Glutamatergic neuron (in vitro differentiated cells): ENCODE measurements around the gene HMGCS1. TPM values are rescaled to one million over a fixed set of nuclear protein-coding genes. Genes with fewer than 3 reads are reported as not detected.

Source experiments
- DNase-seq: peaks from one replicate; pipeline ENCODE4 v3.0.0; 2022
- H3K27ac Mint-ChIP-seq: one replicate; pipeline ENCODE4 v1.8.0; 2020; ENCODE audit warnings: mild to moderate bottlenecking, mixed read lengths, inconsistent platforms; ENCODE audit not compliant: unreplicated experiment
- H3K27me3 Mint-ChIP-seq: one replicate; pipeline ENCODE4 v1.8.0; 2020; ENCODE audit warnings: mild to moderate bottlenecking, moderate library complexity, mixed read lengths, inconsistent platforms; ENCODE audit not compliant: unreplicated experiment
- H3K36me3 Mint-ChIP-seq: one replicate; pipeline ENCODE4 v1.8.0; 2020; ENCODE audit warnings: mild to moderate bottlenecking, mixed read lengths, inconsistent platforms; ENCODE audit not compliant: unreplicated experiment
- H3K4me1 Mint-ChIP-seq: one replicate; pipeline ENCODE4 v1.8.0; 2020; ENCODE audit warnings: mild to moderate bottlenecking, low read depth, mixed read lengths, inconsistent platforms; ENCODE audit not compliant: unreplicated experiment
- H3K4me3 Mint-ChIP-seq: one replicate; pipeline ENCODE4 v1.8.0; 2020; ENCODE audit warnings: mild to moderate bottlenecking, mixed read lengths, inconsistent platforms; ENCODE audit not compliant: unreplicated experiment
- H3K9me3 Mint-ChIP-seq: one replicate; pipeline ENCODE4 v1.8.0; 2020; ENCODE audit warnings: mild to moderate bottlenecking, moderate library complexity, mixed read lengths, inconsistent platforms; ENCODE audit not compliant: unreplicated experiment
- total RNA-seq: library from RNA; stranded (reverse); fragmentation: NEBNext Ultra II Directional; extraction: Animal tissue kit (Norgen Biotek cat#: 25700); gene quantifications from one replicate; pipeline ENCODE4 v1.2.1, GENCODE V29; 2021; ENCODE audit not compliant: unreplicated experiment
- TF ChIP-seq, protein P1 (sequence below): fragments of 200-600 bp; sonication (generic); IDR thresholded peaks from one replicate; pipeline ENCODE4 v1.5.0; 2021; ENCODE audit not compliant: partially characterized antibody, unreplicated experiment

Gene HMGCS1
- total RNA-seq, 1 donor from 2014 or later = 452 TPM

GRCh38 chr5:43320846-43321245 is 7.6 kb upstream of the HMGCS1 start:
- no peak for DNase-seq
- H3K27me3 Mint-ChIP-seq = peaks cover 2% of the 10 kb centered on the region
- H3K4me1 Mint-ChIP-seq = peaks cover 8% of the 10 kb centered on the region
- H3K9me3 Mint-ChIP-seq = peaks cover 4% of the 10 kb centered on the region
- TF ChIP-seq, protein P1, sequence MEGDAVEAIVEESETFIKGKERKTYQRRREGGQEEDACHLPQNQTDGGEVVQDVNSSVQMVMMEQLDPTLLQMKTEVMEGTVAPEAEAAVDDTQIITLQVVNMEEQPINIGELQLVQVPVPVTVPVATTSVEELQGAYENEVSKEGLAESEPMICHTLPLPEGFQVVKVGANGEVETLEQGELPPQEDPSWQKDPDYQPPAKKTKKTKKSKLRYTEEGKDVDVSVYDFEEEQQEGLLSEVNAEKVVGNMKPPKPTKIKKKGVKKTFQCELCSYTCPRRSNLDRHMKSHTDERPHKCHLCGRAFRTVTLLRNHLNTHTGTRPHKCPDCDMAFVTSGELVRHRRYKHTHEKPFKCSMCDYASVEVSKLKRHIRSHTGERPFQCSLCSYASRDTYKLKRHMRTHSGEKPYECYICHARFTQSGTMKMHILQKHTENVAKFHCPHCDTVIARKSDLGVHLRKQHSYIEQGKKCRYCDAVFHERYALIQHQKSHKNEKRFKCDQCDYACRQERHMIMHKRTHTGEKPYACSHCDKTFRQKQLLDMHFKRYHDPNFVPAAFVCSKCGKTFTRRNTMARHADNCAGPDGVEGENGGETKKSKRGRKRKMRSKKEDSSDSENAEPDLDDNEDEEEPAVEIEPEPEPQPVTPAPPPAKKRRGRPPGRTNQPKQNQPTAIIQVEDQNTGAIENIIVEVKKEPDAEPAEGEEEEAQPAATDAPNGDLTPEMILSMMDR = no peak
- H3K4me3 Mint-ChIP-seq = no peak overlapping the region
- no peaks in the 10 kb centered on the region for H3K36me3 Mint-ChIP-seq
- no peak overlapping the region for H3K27ac Mint-ChIP-seq

GRCh38 chr5:43316421-43316820 is 3.2 kb upstream of the HMGCS1 start:
- no peak for DNase-seq
- peak overlapping the region; percentile 37 for H3K4me3 Mint-ChIP-seq
- H3K9me3 Mint-ChIP-seq = peaks cover 13% of the 10 kb centered on the region
- H3K27me3 Mint-ChIP-seq = peaks cover 11% of the 10 kb centered on the region
- H3K27ac Mint-ChIP-seq = no peak overlapping the region
- peaks cover 28% of the 10 kb centered on the region for H3K4me1 Mint-ChIP-seq
- TF ChIP-seq, protein P1 = no peak
- H3K36me3 Mint-ChIP-seq = no peaks in the 10 kb centered on the region

DNA sequence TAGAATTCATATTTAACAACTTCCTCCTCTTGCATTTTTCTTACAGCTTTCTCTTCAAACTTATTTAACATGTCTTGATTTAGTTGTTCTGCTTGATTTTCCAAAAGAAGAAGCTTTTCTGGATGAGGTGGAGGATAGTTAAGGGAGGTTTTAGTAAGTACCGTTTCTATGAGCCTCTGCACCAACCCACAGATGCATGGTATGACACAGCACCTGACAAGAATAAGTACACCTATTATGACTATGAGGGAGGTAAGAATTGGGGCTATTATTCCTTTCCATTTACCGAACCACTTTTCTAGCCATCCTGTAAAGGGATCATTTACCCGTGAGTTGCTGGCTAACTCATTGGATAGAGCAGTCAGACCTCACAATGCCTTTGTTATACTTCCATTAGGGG is 2.5 kb upstream of the HMGCS1 start:
- no peaks in the 10 kb centered on the region for H3K36me3 Mint-ChIP-seq
- H3K9me3 Mint-ChIP-seq = peaks cover 13% of the 10 kb centered on the region
- TF ChIP-seq, protein P1 = no peak
- H3K4me3 Mint-ChIP-seq = peak overlapping the region; percentile 37
- no peak for DNase-seq
- peaks cover 30% of the 10 kb centered on the region for H3K4me1 Mint-ChIP-seq
- H3K27me3 Mint-ChIP-seq = peaks cover 11% of the 10 kb centered on the region
- H3K27ac Mint-ChIP-seq = peak overlapping the region; percentile 15

- Mint-ChIP-seq H3K4me1 (peaks cover 31% of the 10 kb centered on the region), H3K27me3 (peaks cover 11% of the 10 kb centered on the region), H3K27ac (peak overlapping the region; percentile 15), H3K9me3 (peaks cover 13% of the 10 kb centered on the region), H3K4me3 (no peak overlapping the region), H3K36me3 (no peaks in the 10 kb centered on the region)
- DNase-seq = no peak
- TF ChIP-seq, protein P1 = no peak
Measured at GRCh38 chr5:43315263-43315662, 2.1 kb upstream of the HMGCS1 start.

GRCh38 chr5:43314724-43315123 is 1.5 kb upstream of the HMGCS1 start:
- TF ChIP-seq, protein P1 = no peak

More at GRCh38 chr5:43314724-43315123, 1.5 kb upstream of the HMGCS1 start:
- Mint-ChIP-seq H3K4me3 (no peak overlapping the region), H3K27ac (peak overlapping the region; percentile 84), H3K27me3 (peaks cover 11% of the 10 kb centered on the region), H3K9me3 (peaks cover 13% of the 10 kb centered on the region), H3K4me1 (peaks cover 35% of the 10 kb centered on the region), H3K36me3 (no peaks in the 10 kb centered on the region)
- no peak for DNase-seq
